AG09319 (cell line): ENCODE measurements around the gene GEMIN7.

Experiments
- DNase-seq: peaks from one replicate; pipeline ENCODE4 v3.0.0-alpha.2; 2010; ENCODE audit warnings: low read depth; ENCODE audit errors: extremely low read depth
- CTCF ChIP-seq: IDR thresholded peaks from 2 replicates; pipeline ENCODE4 v1.5.1; 2011; ENCODE audit warnings: low read depth, mild to moderate bottlenecking, inconsistent platforms, low read length, moderate library complexity

GEMIN7 gene

GRCh38 chr19:45079911-45080370 is 881 bp downstream of the GEMIN7 start:
- DNase-seq = no peak
- TF ChIP-seq CTCF = no peak

- no peak for TF ChIP-seq CTCF
- no peak for DNase-seq
Measured at GRCh38 chr19:45082170-45082569, 3.1 kb downstream of the GEMIN7 start.

- DNase-seq = no peak
- no peak for TF ChIP-seq CTCF
Measured at GRCh38 chr19:45086480-45086879, 7.4 kb downstream of the GEMIN7 start.

GRCh38 chr19:45087531-45087930 is 8.5 kb downstream of the GEMIN7 start:
- DNase-seq = no peak
- TF ChIP-seq CTCF = no peak

GRCh38 chr19:45090034-45090433 is 11.0 kb downstream of the GEMIN7 start:
- no peak for DNase-seq
- TF ChIP-seq CTCF = no peak

GRCh38 chr19:45090606-45091005 is 11.5 kb downstream of the GEMIN7 start:
- no peak for TF ChIP-seq CTCF
- no peak for DNase-seq

- DNase-seq = peak; percentile 97
- no peak for TF ChIP-seq CTCF
Measured at GRCh38 chr19:45091031-45091923, 12.2 kb downstream of the GEMIN7 start.
